ENCODE data around the gene LCP2. TPM values are rescaled to one million over a fixed set of nuclear protein-coding genes. Genes with fewer than 3 reads are reported as not detected.
A peak's percentile ranks its signal among the peaks of the same experiment; 100 is the strongest.

LCP2 gene
- total RNA-seq, 6 donors from 2014 or later: 43.0 to 148 (median 68.6) TPM

DNA sequence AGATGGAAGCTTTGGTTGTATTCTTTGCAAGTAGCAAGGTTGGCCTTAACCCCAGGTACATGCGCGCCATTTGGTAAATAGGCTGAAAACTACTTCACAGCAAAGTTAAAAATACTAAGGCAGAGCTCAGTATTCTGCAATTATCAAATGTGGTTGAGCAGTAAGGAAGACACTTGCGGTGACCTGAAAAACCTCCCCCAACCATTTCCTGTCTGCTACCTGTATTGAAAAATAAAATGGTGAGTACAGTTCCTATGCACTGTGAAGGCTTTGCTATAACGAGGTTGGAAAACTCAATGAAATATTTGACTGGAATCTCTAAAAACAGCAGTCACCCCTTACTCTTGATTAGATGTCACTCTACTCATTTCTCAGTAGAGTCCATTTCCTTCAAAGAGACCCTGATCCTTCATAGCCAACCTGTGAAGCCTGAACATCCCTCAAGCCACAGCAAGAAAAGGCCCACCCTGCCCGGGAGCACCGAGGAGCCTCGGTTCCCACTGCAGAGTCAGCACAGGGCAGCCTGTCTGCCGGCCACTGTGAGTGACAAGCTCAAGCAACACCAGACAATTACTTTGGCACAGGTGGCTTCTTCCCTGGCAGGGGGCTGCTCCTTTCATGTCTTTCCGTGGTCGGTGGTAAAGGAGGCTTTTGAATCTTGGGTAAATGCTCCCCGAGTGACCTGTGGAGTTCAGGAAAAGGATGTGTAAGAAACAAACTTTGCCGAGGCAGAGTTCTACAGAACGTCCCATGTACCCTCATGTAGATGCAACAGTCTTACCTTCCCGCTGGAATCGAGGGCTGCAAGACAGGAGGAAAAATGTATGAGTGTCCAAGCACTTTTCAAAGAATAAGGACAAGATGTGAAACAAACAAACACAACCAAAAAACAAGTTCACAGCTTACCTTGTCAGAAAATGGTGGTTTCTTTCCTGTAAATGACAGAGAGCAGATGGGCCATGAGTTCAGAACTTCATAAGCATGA lies 35.2 kb downstream of the LCP2 start:
- peaks cover 1 to 16% (median 8%) of the 10 kb centered on the region in 4 donors for H3K4me1 ChIP-seq
- H3K36me3 ChIP-seq: peaks cover 7 to 95% (median 54%) of the 10 kb centered on the region in 4 donors
- ATAC-seq (ENCODE audit: low FRiP score in 2 of 2) (no peak), DNase-seq (peak in 1 of 2 donors; percentile 26)
- TF ChIP-seq POLR2A (IDR thresholded peaks at IDR 0.05) (no peak), POLR2AphosphoS5 (IDR thresholded peaks at IDR 0.05) (no peak), EP300 (IDR thresholded peaks at IDR 0.05) (no peak), CTCF (IDR thresholded peaks at IDR 0.05) (no peak)
- no peaks in the 10 kb centered on the region for H3K9me3 ChIP-seq
- H3K27me3 ChIP-seq: no peaks in the 10 kb centered on the region
- no peak overlapping the region for H3K27ac ChIP-seq
- H3K4me3 ChIP-seq: no peak overlapping the region
- WGBS, 2 donors: 81 to 88% methylated on average over 15 of the region's 15 CpGs

GRCh38 chr5:170261528-170262043 lies 36.0 kb downstream of the LCP2 start:
- Histone ChIP-seq H3K4me1 (peaks cover 0 to 8% (median 2%) of the 10 kb centered on the region in 4 donors), H3K27ac (no peak overlapping the region), H3K27me3 (no peaks in the 10 kb centered on the region), H3K9me3 (no peaks in the 10 kb centered on the region), H3K36me3 (peaks cover 15 to 99% (median 61%) of the 10 kb centered on the region in 4 donors), H3K4me3 (no peak overlapping the region)
- WGBS, 2 donors: 79 to 97% methylated on average over 3 of the region's 3 CpGs
- no peak for DNase-seq
- no peak for ATAC-seq (ENCODE audit: low FRiP score in 2 of 2)
- no peak for TF ChIP-seq POLR2AphosphoS5 (IDR thresholded peaks at IDR 0.05)
- no peak for TF ChIP-seq EP300 (IDR thresholded peaks at IDR 0.05)
- TF ChIP-seq POLR2A (IDR thresholded peaks at IDR 0.05): no peak
- no peak for TF ChIP-seq CTCF (IDR thresholded peaks at IDR 0.05)

GRCh38 chr5:170257370-170257769 lies 40.2 kb downstream of the LCP2 start:
- Histone ChIP-seq H3K36me3 (peaks cover 22 to 100% (median 51%) of the 10 kb centered on the region in 4 donors), H3K4me1 (no peaks in the 10 kb centered on the region), H3K27me3 (no peaks in the 10 kb centered on the region), H3K9me3 (no peaks in the 10 kb centered on the region), H3K4me3 (no peak overlapping the region), H3K27ac (no peak overlapping the region)
- TF ChIP-seq POLR2A (IDR thresholded peaks at IDR 0.05) (no peak), EP300 (IDR thresholded peaks at IDR 0.05) (no peak), POLR2AphosphoS5 (IDR thresholded peaks at IDR 0.05) (no peak), CTCF (IDR thresholded peaks at IDR 0.05) (no peak)
- WGBS, 2 donors: 95 to 96% methylated on average over 4 of the region's 4 CpGs
- no peak for DNase-seq
- no peak for ATAC-seq (ENCODE audit: low FRiP score in 2 of 2)

- Histone ChIP-seq H3K4me3 (no peak overlapping the region), H3K27ac (no peak overlapping the region)
- WGBS, 2 donors: 90 to 100% methylated on average over 1 of the region's 1 CpG
These were observed 41.0 kb downstream of the LCP2 start for GRCh38 chr5:170256571-170256970.

More at GRCh38 chr5:170256571-170256970, 41.0 kb downstream of the LCP2 start:
- H3K4me1 ChIP-seq: no peaks in the 10 kb centered on the region
- DNase-seq (no peak), ATAC-seq (ENCODE audit: low FRiP score in 2 of 2) (no peak)
- no peaks in the 10 kb centered on the region for H3K27me3 ChIP-seq
- peaks cover 28 to 100% (median 48%) of the 10 kb centered on the region in 4 donors for H3K36me3 ChIP-seq
- no peaks in the 10 kb centered on the region for H3K9me3 ChIP-seq
- TF ChIP-seq CTCF (IDR thresholded peaks at IDR 0.05) (no peak), POLR2AphosphoS5 (IDR thresholded peaks at IDR 0.05) (no peak), EP300 (IDR thresholded peaks at IDR 0.05) (no peak), POLR2A (IDR thresholded peaks at IDR 0.05) (no peak)

Data from upper lobe of left lung (tissue), 6 donors.